Progenitor cell of endocrine pancreas (in vitro differentiated cells): ENCODE measurements around the gene CCDC157. TPM values are rescaled to one million over a fixed set of nuclear protein-coding genes. Genes with fewer than 3 reads are reported as not detected.

Experiments used
- DNase-seq: peaks from one replicate; pipeline ENCODE4 v3.0.0; 2021; ENCODE audit warnings: low spot score; ENCODE audit not compliant: unreplicated experiment
- H3K27ac Mint-ChIP-seq: 2 replicates; pipeline ENCODE4 v1.8.0; 2021; ENCODE audit warnings: mild to moderate bottlenecking, moderate library complexity, mixed read lengths
- H3K27me3 Mint-ChIP-seq: 2 replicates; pipeline ENCODE4 v1.8.0; 2021; ENCODE audit warnings: mixed read lengths
- H3K36me3 Mint-ChIP-seq: 2 replicates; pipeline ENCODE4 v1.8.0; 2022; ENCODE audit warnings: mixed read lengths; ENCODE audit not compliant: insufficient read depth
- H3K4me1 Mint-ChIP-seq: 2 replicates; pipeline ENCODE4 v1.8.0; 2021; ENCODE audit warnings: low read depth, mixed read lengths
- H3K4me3 Mint-ChIP-seq: 2 replicates; pipeline ENCODE4 v1.8.0; 2021; ENCODE audit warnings: low read depth, mild to moderate bottlenecking, moderate library complexity, mixed read lengths
- H3K9me3 Mint-ChIP-seq: 2 replicates; pipeline ENCODE4 v1.8.0; 2021; ENCODE audit warnings: low read depth, mixed read lengths
- total RNA-seq: library from RNA; stranded (reverse); gene quantifications from 2 replicates; pipeline ENCODE4 v1.2.1, GENCODE V29; 2021
- TF ChIP-seq, protein P1 (sequence below): fragments of 200-600 bp; sonication (generic); IDR thresholded peaks from one replicate; pipeline ENCODE4 v1.5.0; 2021; ENCODE audit warnings: antibody characterized with exemption, mild to moderate bottlenecking; ENCODE audit not compliant: unreplicated experiment

The CCDC157 gene
- total RNA-seq, 1 donor from 2014 or later, result 13.5 TPM

DNA sequence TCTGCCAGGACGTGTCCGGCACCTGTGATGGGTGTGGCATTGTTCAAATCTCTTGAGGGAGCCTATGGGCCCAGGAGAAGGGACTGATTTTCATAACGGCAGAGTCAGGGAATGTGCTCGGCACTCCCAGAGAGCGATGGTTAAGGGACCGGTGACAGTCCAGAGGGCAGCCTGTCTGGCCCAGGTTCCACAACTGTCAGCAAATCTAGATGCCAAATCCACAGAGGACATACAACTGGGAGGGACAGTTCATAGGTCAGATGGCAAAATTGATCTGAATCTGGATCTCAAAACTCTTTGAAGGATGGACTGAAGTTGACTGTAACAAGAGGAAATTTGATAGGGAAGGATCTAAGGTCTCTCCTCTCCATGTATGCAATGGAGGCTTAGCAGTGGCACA lies 47.5 kb downstream of the CCDC157 start:
- no peaks in the 10 kb centered on the region for H3K9me3 Mint-ChIP-seq
- no peaks in the 10 kb centered on the region for H3K27me3 Mint-ChIP-seq
- H3K4me1 Mint-ChIP-seq, result peaks cover 1% of the 10 kb centered on the region
- H3K27ac Mint-ChIP-seq, result no peak overlapping the region
- TF ChIP-seq, protein P1, sequence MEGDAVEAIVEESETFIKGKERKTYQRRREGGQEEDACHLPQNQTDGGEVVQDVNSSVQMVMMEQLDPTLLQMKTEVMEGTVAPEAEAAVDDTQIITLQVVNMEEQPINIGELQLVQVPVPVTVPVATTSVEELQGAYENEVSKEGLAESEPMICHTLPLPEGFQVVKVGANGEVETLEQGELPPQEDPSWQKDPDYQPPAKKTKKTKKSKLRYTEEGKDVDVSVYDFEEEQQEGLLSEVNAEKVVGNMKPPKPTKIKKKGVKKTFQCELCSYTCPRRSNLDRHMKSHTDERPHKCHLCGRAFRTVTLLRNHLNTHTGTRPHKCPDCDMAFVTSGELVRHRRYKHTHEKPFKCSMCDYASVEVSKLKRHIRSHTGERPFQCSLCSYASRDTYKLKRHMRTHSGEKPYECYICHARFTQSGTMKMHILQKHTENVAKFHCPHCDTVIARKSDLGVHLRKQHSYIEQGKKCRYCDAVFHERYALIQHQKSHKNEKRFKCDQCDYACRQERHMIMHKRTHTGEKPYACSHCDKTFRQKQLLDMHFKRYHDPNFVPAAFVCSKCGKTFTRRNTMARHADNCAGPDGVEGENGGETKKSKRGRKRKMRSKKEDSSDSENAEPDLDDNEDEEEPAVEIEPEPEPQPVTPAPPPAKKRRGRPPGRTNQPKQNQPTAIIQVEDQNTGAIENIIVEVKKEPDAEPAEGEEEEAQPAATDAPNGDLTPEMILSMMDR, result no peak
- H3K4me3 Mint-ChIP-seq, result no peak overlapping the region
- H3K36me3 Mint-ChIP-seq, result peaks cover 8% of the 10 kb centered on the region
- DNase-seq, result no peak

DNA sequence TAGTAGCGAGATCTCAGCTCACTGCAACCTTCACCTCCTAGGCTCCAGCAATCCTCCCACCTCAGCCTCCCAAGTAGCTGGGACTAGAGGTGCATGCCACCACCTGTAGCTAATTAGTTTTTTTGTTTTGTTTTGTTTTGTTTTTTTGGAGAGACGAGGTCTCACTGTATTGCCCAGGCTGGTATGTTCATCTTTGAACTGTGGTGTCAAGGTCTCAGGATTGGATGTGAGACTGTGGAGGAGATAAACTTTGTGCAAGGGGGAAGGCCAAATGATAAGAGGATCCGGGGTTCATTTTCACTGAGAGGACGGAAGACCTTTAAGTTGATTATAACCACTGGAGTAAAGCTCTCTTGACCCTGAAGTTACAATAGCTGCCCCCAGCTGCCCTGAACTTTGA lies 48.9 kb downstream of the CCDC157 start:
- Mint-ChIP-seq H3K4me1 (peaks cover 1% of the 10 kb centered on the region), H3K36me3 (peaks cover 10% of the 10 kb centered on the region)

DNA sequence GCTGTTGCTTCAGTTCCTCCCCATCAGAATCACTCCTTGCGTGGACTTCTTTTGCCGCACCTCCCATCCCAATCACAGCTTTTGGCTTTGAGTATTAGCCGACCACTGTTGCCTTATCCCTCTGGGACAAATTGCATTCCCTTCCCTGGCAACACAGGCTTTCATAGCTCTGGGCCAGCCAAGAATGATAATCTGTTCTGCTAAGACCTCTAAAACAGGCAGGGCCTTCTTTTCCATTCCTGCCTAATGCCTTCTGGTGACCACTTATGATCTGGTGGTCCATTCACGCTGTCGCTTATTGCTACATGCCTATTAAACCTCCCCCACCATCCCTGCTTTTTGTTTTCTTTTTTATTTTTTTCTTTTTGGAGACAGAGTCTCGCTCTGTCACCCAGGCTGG lies 49.6 kb downstream of the CCDC157 start:
- TF ChIP-seq, protein P1, result no peak
- no peak for DNase-seq
- Mint-ChIP-seq H3K9me3 (no peaks in the 10 kb centered on the region), H3K27me3 (no peaks in the 10 kb centered on the region), H3K36me3 (peaks cover 13% of the 10 kb centered on the region), H3K4me1 (peaks cover 1% of the 10 kb centered on the region), H3K27ac (no peak overlapping the region), H3K4me3 (no peak overlapping the region)

More for the DNA sequence above, 48.9 kb downstream of the CCDC157 start:
- no peak overlapping the region for H3K27ac Mint-ChIP-seq
- no peaks in the 10 kb centered on the region for H3K9me3 Mint-ChIP-seq
- no peak for DNase-seq
- H3K27me3 Mint-ChIP-seq, result no peaks in the 10 kb centered on the region
- no peak overlapping the region for H3K4me3 Mint-ChIP-seq
- TF ChIP-seq, protein P1, result no peak

DNA sequence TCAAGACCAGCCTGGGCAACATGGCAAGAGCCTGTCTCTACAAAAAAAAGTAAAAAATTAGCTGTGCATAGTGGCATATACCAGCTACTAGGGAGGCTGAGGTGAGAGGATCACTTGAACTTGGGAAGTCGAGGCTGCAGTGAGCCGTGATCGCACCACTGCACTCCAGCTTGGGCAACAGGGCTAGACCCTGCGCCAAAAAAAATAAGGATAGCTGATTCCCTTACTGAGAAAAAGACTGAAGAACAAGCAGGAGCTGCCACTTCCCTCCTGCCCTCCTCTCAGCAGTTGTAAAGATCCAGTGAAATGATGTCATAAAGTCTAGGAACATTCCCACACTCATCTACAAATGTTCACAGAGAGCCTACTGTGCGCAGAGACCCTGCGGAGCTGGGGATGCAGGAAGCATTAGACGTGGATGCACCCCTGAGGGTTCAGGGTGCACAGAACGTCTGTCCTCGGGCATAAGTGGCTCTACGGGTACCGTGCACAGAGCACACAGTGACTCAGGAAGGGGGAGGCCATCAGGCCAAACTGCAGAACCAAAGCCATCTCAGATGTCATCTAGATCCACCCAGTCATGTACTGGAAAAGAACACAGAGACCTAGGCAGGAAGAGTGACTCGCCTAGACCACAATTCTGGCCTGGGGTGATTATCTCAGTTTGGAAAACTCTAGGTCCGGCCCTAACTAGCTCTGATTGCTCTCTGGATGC lies 51.7 kb downstream of the CCDC157 start:
- Mint-ChIP-seq H3K27me3 (no peaks in the 10 kb centered on the region), H3K4me3 (no peak overlapping the region), H3K4me1 (peaks cover 1% of the 10 kb centered on the region), H3K9me3 (no peaks in the 10 kb centered on the region), H3K27ac (no peak overlapping the region), H3K36me3 (peaks cover 22% of the 10 kb centered on the region)
- DNase-seq, result no peak
- TF ChIP-seq, protein P1, result no peak

DNA sequence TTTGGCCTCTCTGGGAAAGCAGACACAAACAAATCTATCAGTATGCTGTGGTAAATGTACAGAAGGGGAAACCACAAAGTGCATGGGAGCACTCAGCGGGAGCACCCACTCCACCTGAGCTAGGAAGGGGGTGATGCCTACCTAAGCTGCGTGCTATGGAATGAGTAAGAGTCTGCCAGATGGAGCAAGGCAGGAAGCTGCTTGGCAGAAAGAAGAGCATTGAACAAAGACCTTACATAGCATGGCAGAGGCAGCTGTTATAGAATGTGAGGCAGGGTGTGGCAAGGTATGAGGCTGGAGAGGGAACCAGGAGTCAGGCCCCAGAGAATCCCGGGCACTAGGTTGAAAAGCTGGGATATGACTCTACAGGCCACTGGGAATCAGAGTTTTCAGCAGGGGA lies 55.0 kb downstream of the CCDC157 start:
- Mint-ChIP-seq H3K36me3 (peaks cover 25% of the 10 kb centered on the region), H3K4me1 (peaks cover 5% of the 10 kb centered on the region), H3K4me3 (no peak overlapping the region), H3K27me3 (no peaks in the 10 kb centered on the region), H3K9me3 (no peaks in the 10 kb centered on the region), H3K27ac (no peak overlapping the region)
- TF ChIP-seq, protein P1, result no peak
- DNase-seq, result no peak
